ENCODE measurements around the gene CAPN10. TPM values are rescaled to one million over a fixed set of nuclear protein-coding genes. Genes with fewer than 3 reads are reported as not detected.

The CAPN10 gene
- total RNA-seq, 1 donor from 2014 or later = 34.4 TPM

DNA sequence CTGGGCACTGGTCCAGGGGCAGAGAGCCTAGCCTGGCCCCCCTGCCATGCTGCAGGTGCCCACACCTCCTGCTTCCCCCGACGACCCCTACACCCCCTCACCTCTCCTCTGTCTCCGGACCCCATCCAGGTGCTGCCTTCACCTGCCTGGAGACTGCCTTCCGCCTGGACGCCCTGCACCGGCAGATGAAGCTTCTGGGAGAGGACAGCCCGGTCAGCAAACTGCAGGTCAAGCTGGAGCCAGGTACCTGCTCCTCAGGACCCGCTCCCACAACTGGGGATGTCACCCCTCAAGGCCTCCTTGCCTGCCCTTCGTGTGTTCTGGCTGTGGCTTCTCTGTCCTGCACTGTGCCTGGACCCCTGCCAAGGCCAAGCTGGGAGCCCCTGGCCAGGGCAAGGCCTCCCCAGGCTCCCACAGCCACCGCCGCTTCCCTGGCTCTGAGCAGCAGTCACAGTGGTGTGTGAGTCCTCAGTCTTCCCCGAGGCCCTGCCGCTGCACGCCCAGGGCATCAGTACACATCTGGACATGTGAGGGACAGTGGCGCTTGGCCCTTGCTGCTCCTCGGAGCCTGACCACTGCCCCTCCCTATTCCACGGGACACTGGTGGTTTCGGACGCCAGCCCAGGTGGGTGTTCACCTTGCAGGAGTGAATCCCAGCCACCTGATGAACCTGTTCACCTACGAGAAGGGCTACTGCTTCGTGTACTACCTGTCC lies 12.0 kb upstream of the CAPN10 start:
- no peak for DNase-seq (ENCODE audit: low spot score)

DNA sequence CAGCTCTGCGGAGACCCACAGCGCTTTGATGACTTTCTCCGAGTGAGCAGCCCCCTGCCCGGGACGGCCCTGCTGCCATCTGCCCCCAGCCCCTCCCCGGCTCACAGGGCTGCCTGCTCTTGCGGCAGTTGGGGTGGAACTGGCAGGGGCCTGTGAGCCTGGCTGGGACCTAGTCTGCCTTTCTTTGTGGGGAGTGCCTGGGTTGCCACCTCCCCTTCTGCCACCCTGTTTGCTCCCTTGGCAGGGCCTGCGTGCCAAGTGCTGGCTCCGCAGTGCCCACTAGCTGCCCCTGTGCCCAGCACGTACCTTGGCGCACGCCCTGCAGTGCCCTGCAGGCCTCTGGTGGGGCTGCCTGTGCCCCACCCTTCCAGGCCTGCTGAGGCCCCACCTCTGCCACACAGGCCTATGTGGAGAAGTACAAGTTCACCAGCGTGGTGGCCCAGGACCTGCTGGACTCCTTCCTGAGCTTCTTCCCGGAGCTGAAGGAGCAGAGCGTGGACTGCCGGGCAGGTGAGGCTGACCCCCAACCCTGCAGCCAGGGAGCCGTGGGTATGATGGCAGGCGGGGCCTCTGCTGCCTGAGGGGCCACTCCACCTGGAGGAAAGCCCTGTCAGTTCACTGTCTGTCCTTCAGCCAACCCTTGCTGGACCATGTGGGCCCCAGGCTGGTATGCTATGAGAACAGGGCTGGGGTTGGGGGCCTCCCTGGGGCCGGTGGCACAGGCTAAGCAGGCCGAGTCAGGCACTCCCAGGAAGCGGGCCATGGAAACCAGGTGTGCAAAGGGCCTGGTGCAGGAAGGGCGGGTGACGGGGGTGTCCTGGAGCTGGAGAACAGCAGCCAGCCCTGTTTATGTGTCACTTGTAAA lies 11.2 kb upstream of the CAPN10 start:
- no peak for DNase-seq (ENCODE audit: low spot score)

DNA sequence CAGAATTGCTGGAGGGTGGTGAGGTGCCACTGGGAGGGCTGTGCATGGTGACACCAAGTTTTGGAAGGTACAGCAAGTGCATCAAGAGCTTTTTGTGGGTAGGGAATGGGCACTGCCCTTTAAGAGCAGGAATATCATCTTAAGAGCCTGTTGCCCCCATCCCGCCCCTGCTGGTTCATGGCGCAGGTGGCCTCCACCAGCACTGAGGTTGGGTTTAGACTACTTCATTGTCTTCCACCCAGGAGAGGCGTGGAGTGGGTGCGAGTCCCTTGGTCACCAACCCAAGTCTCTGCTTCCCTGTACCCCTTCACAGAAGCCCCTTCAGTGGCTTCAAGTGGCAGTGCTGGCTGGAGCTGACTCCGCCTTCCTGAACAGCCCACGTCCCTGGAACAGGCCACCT lies 10.5 kb upstream of the CAPN10 start:
- no peak for DNase-seq (ENCODE audit: low spot score)

DNA sequence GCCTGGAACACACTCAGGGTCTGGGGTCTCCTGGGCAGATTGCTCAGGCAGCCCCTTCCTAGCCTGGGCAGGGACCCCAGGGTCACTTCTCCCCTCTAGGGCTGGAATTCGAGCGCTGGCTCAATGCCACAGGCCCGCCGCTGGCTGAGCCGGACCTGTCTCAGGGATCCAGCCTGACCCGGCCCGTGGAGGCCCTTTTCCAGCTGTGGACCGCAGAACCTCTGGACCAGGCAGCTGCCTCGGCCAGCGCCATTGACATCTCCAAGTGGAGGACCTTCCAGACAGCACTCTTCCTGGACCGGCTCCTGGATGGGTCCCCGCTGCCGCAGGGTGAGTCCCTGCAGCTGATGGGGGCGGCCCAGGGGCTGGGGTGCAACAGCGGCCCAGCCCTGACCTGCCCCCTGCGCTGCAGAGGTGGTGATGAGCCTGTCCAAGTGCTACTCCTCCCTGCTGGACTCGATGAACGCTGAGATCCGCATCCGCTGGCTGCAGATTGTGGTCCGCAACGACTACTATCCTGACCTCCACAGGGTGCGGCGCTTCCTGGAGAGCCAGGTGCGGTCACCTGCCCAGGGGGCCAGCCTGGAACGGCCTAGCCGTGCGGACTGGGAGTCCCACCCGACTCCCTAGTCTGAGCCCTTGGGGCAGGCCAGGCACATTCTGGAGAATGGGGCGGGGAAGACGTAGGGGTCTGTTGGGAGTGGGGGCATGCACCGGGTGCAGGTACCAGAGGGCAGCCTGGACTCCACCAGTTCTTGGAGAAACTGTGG lies 9.9 kb upstream of the CAPN10 start:
- DNase-seq (ENCODE audit: low spot score) = no peak

DNA sequence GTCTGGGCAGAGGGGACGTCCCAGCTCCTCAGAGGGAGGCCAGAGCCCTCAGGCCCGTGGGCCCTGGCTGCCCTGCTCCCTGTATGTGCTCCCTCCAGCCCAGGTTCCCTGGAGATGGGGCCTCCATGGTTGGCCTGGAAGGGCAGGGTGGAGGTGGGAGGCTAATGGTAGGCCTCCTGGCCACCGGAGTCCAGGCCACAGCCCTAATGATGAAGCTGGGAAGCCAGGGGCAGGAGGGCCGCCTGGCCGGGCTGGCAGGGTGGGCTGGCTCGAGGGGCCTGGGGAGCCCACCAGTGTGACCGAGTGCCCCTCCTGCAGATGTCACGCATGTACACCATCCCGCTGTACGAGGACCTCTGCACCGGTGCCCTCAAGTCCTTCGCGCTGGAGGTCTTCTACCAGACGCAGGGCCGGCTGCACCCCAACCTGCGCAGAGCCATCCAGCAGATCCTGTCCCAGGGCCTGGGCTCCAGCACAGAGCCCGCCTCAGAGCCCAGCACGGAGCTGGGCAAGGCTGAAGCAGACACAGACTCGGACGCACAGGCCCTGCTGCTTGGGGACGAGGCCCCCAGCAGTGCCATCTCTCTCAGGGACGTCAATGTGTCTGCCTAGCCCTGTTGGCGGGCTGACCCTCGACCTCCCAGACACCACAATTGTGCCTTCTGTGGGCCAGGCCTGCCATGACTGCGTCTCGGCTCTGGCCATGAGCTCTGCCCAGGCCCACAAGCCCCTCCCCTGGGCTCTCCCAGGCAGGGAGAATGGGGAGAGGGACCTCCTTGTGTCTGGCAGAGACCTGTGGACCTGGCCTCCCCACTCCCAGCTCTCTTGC lies 9.0 kb upstream of the CAPN10 start:
- no peak for DNase-seq (ENCODE audit: low spot score)

DNA sequence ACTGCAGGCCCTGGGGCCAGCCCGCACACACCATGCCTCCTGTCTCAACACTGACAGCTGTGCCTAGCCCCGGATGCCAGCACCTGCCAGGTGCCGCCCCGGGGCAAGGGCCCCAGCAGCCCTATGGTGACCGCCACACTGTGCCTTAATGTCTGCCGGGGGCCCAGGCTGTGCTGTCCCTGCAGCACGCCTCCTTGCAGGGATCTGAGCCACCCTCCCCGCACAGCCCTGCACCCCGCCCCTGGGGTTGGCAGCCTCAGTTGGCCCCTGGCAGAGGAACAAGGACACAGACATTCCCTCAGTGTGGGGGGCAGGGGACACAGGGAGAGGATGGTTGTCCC lies 8.5 kb upstream of the CAPN10 start:
- no peak for DNase-seq (ENCODE audit: low spot score)

DNA sequence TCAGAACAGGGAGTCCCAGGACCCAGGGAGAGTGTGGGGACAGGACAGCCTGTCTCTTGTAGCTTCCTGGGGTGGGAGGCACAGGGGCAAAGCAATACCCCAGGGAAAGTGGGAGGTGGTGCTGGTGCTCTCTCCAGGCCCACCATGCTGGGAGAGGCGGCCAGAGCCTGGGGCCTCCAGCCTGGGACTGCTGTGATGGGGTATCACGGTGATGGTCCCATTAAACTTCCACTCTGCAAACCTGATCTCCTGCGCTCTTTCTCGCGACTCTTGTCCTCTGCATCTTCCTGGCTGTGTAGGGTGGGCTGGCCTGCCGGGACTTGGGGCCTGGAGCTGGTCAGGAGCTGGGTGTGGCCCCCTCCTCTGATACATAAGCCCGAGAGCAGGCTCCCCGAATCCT lies 8.0 kb upstream of the CAPN10 start:
- DNase-seq (ENCODE audit: low spot score) = no peak

DNA sequence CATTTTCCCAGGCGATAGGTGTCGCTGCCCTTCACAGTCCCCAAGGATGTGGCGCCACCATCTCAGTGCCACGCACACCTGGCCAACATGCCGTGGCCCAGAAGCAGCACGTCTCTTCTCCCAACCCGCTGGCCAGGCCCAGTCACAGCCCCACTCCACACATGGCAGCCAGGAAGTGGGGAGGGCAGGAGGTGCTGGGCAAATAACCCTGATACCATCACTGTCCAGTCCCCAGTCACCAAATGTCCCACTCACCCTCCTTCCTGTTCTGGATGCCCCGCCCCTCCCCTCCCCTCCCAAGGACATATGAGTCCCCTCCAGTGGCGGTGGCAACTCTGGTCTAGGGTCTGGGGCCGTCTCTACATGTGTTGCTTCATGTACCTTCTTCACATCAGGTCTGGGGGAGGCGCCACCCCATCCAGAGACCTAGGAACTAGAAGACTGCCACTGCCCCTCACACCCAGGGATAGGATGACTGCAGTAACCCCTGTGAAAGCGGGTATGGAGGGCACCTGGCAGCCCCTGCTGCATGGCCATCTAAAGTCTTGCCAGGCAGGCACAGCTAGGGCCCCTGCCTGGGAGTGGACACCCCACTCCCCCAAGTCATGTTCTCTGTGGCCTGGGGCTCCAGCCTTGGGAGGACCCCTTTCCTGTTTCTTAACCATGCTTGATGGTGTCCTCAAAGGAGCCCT lies 7.3 kb upstream of the CAPN10 start:
- DNase-seq (ENCODE audit: low spot score) = no peak

DNA sequence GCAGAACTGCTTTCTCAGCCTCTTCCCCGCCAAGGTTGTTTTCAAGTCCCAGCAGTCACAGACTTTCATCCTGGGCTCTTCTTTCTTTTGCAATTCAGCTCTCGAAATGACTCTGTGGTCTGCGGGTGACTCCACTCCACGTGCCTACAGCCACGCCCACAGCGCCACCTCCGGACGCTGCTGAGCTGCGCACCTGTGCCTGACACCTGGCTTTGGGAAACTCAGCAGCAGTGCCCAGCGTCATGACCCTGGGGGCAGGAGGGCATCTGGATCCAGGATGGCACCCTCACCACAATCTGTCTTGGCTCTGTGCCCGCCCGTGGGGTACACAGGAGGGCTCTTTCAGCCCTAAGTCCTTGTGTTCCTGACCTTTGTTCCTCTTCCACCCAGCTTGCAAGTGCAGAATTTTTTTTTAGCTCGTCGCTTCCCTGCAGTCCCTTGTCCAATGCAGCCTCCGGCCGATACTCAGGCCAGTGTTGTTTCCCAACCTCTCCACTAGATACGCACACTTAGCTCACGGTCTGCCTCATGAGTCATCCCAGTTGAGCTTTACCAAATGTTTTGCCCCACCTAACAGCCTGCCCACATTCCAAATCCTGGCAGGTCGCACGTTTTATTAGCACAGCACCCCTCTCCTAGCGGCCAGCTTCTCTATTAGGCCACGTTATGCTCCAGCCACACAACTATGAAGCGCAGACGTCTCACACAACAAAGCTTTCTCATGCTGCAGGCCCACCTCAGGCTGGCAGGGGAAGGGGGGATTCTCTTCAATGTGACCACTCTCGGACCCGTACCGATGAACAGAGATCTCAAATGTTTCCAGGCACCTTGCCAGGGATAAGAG lies 6.5 kb upstream of the CAPN10 start:
- DNase-seq (ENCODE audit: low spot score) = peak; percentile 78

DNA sequence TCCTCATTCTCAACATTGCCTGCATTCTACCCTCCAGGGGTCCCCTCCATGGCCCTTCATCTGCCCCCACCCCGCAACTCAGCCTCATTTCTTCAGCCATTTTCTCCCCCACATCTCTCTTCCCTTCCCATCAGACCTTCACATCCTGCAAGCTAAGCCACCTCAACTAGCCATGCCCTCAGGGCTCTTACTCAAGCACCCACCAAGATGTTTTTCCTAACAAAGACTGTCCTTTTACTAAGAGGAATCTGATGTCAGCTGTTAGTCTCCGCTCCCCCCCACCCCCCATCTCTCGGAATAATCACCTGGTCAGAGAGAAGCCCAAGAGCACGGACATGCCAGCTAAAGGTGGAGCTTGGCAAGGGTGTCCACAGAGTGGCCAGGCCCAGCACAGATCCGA lies 4.7 kb upstream of the CAPN10 start:
- no peak for DNase-seq (ENCODE audit: low spot score)

DNA sequence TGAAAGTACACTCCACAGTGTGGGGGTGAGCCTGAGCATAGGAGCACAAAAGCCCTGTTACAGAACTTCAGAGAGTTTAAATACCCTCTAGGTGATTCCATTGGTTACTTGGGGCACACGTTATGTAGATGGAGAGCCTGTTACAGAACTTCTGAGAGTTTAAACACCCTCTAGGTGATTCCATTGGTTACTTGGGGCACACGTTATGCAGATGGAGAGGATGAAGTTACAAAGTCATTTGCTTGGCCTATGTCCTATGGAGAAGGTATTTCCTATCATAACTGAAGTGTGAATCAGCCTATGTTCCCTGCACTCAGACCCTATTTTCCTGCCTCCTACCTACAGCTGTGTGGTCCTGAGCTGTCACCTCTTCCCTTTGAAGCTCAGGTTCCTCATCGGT lies 3.8 kb upstream of the CAPN10 start:
- DNase-seq (ENCODE audit: low spot score) = no peak

DNA sequence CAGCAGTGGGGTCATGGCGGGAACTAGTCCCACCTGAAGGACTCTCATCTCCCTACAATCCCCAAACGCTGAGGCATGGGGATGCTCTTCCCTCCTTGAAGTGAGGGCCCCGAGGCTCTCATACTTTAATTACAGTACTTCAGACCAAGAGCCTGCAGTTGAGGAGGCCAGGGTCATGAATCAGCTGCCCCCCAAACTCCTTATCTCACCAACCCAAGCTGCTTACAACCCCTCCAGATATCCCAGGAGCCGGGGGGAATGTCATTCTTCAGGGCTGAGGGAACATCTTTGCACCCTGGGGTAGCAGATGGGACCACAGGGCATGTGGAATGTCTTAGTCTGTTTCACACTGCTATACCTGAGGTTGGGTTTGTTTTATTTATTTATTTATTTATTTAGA lies 2.8 kb upstream of the CAPN10 start:
- DNase-seq (ENCODE audit: low spot score) = no peak

DNA sequence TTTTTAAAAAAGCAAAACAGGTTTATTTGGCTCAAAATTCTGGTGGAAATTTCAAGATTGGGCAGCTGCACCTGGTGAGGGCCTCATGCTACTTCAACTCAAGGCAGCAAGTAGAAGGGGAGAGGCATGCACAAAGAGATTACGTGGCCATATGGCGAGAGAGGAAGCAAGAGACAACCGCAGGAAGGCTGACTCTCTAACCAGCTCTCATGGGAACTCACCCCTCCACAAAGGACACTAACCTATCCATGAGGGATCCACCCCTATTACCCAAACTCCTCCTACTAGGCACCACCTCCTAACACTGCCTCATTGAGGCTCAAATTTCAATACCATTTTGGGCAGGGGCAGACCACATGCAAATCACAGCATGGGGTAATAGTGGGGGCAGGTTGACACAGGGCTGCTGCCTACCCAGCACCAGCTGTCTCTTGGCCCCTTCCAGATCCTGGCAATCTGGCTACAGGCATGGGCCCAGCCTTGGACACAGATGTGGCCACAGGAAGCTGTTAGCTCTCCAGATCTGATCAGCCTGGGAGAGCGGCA lies 2.0 kb upstream of the CAPN10 start:
- no peak for DNase-seq (ENCODE audit: low spot score)

DNA sequence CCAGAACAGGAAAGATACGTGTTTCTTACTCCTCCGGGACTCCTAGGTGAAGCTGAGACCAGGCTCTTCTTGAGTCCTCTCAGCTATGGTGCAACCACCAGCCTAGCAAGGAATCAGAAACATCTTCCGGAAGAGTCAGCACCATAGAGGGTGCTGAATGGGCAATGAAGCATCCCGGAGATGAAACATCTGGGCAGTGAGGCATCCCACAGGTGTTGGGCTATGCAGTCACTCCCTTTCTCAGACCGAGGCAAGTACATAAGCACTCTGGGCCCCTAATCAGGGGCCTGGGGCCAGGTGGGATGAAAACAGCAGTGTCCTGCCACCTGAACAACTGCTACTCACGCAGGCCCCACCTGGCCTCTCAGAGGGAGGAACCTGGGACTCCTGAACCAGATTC lies 1.4 kb upstream of the CAPN10 start:
- no peak for DNase-seq (ENCODE audit: low spot score)

DNA sequence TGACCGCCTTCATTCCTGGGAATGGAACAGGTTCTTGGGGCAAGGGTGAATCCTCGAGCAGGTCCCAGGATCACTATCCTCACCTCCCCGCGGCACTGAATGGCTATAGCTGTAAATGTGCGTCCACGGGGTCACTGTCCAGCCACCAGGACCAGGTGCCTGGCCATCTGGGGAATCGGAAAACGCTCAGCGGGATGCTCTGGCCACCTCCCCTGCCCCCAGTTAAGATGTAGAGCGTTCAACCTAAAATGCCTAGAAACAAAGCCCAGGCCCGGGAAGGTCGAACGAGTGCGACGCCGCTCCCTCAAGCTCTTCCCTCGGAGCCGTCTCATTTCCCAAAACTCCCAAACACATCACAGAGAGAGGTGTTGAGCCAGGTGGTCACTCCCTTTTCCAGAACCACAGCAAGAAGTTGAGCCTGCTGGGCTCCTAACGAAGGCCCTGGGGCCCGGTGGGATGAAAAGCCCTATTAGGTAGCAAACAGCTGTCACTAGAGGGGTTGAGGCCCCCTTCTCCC lies 795 bp upstream of the CAPN10 start:
- DNase-seq (ENCODE audit: low spot score) = no peak

DNA sequence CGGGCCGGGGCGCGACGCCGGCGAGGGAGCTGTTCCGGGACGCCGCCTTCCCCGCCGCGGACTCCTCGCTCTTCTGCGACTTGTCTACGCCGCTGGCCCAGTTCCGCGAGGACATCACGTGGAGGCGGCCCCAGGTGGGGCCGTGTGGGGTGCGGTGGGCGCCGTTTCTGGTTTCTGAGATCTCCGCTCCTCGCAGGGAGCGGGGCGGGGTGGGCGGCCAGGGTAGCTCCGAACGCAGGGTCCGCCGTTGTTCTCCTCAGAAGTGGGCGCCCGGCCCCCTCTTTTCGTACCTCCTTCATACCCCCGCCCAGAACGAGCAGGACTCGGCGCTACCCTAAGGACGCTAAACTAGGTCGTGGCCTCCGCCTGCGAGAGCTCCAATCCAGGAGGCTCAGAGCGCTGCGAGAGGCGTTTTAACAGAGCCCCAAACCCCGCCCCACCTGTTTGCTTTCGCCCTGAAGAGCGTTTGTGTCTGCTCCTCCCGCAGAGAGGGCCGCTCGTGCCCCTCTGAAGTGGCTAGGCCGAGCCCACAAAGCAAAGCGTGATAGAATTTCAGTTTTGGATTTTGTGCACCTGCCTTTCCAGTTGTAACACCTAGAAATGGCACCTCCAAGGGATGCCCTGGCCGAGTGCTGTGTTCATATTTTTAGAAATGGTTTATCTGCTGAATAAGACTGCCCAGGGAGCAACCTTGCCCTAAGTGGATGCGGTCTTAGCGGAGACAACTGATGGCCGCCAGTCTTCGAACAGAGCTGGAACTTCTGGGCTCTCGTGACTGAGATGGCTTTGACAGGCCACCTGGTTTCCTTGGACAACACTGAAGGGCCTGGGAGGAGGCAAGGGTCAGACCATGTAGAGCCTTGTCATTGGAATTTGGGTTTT lies 626 bp downstream of the CAPN10 start:
- DNase-seq (ENCODE audit: low spot score) = no peak

DNA sequence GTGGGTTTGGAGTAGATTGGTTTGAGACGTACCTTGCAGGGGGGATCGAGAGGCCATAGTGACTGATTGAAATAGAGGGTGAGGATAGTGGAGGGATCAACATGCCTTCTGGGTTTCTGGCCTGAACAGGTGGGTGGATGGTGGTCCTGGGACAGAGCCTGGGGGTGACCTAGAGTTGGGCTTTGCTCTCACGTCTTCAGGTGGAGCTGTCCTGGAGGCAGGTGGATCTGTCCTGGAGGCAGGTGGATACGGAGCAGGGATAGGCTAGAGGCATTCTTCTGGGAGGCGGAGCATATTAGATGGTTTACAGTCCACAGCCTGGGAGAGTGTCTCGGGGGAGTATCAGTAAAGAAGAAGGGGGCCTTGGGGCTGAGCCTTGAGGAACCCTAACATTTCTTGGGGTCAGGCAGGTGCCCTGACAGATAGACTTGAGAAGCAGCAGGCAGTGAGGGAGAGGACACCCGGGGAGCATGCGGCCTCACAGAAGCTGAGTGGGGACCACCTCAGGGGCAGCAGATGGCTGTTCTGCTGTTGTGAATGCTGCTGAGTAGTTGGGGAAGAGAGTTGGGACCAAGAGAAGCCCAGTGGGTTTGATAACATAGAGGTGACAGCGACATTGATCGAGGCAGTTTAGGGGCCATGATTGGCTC lies 1.6 kb downstream of the CAPN10 start:
- no peak for DNase-seq (ENCODE audit: low spot score)

DNA sequence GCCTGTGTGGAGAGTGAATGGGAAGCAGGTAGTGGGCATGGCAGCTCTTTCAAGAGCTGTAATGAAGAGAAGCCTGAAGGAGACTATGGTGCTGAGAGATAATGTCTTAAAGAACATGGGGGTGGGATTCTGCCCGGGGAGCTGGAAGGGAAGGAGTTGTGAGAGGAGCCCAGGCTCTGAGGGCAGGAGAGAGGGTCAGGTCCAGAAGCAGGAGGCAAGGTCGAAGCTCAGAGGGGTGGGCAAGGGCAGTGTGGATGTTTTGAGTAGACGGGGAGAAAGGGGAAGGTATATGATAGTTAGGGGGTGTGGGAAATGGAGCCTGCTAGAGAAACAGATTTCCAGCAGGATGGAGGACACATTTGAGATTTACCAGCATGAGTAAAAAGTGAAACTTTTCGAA lies 2.1 kb downstream of the CAPN10 start:
- DNase-seq (ENCODE audit: low spot score) = no peak

All from ureter (tissue), 1 donor.